Measurements from ENCODE around the gene FUT7.

DNA sequence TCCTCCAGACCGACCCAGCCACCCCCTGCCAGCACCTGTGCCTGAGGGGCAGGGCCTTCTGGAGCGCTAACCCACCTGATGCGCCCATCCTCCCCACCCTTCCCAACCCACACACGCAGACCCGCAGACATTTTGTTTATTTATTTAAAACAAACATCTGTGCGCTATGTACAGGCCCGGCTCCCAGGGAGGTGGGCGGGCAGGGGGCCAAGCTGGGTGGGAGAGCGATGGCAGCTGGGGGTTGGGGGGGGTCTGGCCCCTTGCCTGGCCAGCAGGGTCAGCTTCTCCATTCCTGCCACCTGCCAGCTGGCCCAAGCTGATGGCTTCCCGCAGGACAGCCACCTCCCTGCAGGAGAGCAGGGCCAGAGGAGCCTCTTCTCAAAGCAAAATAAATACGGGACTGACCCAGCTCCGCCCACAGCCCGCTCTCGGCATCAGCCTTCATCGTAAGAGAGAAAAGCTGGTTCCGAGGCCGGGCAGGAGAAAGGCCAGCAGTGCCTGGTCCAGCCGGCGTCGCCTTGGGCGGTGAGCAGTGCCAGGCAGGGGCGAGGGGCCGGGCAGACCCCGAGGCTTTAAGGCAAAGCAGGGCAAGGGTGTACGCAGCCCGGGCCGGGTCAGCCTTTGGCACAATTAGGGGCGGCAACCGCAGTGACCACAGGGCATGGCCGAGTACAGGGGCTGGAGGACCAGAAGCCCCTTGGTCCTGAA, 24.6 kb downstream of the FUT7 start:
- TF ChIP-seq, protein P1, sequence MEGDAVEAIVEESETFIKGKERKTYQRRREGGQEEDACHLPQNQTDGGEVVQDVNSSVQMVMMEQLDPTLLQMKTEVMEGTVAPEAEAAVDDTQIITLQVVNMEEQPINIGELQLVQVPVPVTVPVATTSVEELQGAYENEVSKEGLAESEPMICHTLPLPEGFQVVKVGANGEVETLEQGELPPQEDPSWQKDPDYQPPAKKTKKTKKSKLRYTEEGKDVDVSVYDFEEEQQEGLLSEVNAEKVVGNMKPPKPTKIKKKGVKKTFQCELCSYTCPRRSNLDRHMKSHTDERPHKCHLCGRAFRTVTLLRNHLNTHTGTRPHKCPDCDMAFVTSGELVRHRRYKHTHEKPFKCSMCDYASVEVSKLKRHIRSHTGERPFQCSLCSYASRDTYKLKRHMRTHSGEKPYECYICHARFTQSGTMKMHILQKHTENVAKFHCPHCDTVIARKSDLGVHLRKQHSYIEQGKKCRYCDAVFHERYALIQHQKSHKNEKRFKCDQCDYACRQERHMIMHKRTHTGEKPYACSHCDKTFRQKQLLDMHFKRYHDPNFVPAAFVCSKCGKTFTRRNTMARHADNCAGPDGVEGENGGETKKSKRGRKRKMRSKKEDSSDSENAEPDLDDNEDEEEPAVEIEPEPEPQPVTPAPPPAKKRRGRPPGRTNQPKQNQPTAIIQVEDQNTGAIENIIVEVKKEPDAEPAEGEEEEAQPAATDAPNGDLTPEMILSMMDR (IDR thresholded peaks at IDR 0.05), result no peak
- no peak for TF ChIP-seq POLR2A (IDR thresholded peaks at IDR 0.05)
